Epithelial cell of prostate (primary cell): ENCODE measurements around the gene IGFBP1.
"Not testable (repeated sequence)": the region's sequence is repeated elsewhere in the genome, so short reads cannot be mapped to it uniquely, and the experiment has no call there.

Experiments
- DNase-seq: peaks from one replicate; pipeline ENCODE4 v3.0.0-alpha.2; 2011; ENCODE audit warnings: low read depth, low spot score
- H3K27ac ChIP-seq: fragments of 450-650 bp; 2 replicates; pipeline ENCODE4 v1.5.1; 2017; ENCODE audit warnings: mild to moderate bottlenecking

Gene IGFBP1

GRCh38 chr7:45923818-45924217 lies 35.5 kb downstream of the IGFBP1 start:
- H3K27ac ChIP-seq: no peak overlapping the region

GRCh38 chr7:45924283-45924682 lies 36.0 kb downstream of the IGFBP1 start:
- peak; percentile 79 for DNase-seq
- H3K27ac ChIP-seq: no peak overlapping the region

More at GRCh38 chr7:45923818-45924217, 35.5 kb downstream of the IGFBP1 start:
- DNase-seq: no peak

DNA sequence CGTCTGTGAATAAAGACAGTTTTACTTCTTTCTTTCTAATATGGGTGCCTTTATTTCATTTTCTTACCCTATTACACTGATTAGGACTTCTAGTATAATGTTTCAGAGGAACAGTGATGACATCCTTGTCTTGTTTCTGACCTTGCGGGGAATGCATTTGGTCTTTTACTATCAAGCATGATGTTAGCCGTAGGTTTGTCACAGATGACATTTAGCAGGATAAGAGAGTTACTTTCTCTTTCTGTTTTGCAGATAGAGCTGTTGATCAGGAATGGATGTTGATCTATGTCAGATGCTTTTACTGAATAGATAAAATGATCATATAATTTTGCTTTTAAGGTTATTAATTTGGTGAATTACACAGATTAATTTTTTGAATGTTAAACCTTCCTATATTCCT lies 39.4 kb downstream of the IGFBP1 start:
- DNase-seq: no peak
- H3K27ac ChIP-seq: no peak overlapping the region

- H3K27ac ChIP-seq: no peak overlapping the region
- DNase-seq: no peak
Measured at GRCh38 chr7:45930967-45931366, 42.7 kb downstream of the IGFBP1 start.

DNA sequence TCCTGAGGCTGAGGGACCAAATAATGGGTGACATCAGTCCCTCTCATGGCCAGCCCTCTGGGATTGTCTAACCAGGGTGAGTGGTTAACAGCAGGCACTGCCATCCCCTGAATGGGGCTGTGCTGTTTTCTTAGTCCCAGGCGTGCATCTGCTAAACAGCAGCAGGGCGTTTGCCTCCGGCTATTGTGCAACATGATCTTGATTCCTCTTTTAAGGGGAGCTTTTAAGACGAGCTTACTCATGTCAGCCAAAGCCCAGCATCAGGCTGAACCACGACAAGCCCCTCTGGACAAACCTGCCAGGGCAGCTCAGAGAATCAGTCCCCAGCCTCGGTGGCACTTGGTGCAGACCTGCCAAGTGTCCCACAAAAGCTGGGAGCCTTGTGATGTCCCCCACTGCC lies 49.0 kb downstream of the IGFBP1 start:
- no peak overlapping the region for H3K27ac ChIP-seq
- no peak for DNase-seq

- DNase-seq: no peak
- H3K27ac ChIP-seq: no peak overlapping the region
Measured at GRCh38 chr7:45937862-45938261, 49.6 kb downstream of the IGFBP1 start.

DNA sequence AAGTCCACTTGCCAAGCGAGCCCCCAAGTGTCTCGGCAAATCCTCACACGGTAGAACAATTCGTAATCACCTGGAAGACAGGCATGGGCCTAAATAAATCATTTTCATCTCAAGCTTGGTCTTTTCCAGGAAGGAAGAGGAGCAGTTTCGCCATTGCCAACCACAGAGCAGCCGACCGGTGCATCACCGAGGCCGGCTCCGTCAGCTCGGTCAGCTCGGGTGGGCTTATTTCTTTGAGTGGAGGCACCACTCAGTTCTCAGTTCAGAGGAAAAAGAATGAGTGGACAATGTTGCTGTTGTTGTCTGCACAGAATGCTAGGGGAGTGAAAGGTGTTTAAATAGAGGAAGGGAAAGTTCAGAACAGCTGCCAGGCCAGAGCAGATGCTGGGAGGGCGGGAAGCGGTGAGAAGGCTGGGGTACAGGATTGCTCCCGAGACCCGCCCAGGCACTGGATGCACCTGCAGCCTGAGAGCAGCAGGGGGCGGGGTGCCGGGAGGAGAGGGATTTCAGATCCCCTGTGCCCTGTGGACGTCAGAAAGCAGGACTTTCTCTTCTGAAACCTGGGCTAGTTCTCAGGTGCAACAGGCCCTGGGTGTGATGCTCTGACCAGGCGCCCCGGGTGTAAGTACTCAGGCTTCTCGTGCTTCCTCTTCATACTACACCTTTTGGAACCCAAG lies 50.5 kb downstream of the IGFBP1 start:
- no peak overlapping the region for H3K27ac ChIP-seq
- DNase-seq: no peak

- H3K27ac ChIP-seq: no peak overlapping the region
- DNase-seq: no peak
Measured at GRCh38 chr7:45939574-45939973, 51.3 kb downstream of the IGFBP1 start.

GRCh38 chr7:45940237-45940781 lies 52.0 kb downstream of the IGFBP1 start:
- DNase-seq, H3K27ac ChIP-seq: not testable (repeated sequence)

- DNase-seq: no peak
- H3K27ac ChIP-seq: no peak overlapping the region
Measured at GRCh38 chr7:45940939-45941338, 52.7 kb downstream of the IGFBP1 start.
